ENCODE data around the gene SLC22A2.

DNA sequence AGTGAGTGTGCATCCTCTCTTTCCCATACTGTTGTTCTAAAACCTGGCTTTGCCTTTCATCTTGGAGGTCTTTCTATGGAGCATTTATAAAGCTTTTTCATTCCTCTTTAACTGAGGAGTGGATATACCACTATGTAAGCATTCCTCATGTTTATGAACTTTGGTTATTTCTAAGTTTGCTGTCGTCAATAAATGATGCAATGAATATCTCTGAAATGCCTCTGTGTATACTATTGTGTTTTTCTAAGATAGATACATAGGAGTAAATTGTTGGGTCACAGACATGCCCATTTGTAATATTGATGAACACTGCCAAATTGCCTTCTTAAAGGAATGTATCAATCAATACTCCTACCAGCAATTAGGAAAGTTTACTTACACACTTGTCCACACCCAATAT lies 53.9 kb downstream of the SLC22A2 start:
- TF ChIP-seq, protein P1, sequence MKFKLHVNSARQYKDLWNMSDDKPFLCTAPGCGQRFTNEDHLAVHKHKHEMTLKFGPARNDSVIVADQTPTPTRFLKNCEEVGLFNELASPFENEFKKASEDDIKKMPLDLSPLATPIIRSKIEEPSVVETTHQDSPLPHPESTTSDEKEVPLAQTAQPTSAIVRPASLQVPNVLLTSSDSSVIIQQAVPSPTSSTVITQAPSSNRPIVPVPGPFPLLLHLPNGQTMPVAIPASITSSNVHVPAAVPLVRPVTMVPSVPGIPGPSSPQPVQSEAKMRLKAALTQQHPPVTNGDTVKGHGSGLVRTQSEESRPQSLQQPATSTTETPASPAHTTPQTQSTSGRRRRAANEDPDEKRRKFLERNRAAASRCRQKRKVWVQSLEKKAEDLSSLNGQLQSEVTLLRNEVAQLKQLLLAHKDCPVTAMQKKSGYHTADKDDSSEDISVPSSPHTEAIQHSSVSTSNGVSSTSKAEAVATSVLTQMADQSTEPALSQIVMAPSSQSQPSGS (CRISPR knock-in tag; IDR thresholded peaks at IDR 0.05; ENCODE audit: borderline replicate concordance, low read depth) = no peak
- TF ChIP-seq TEAD4 (CRISPR knock-in tag; IDR thresholded peaks at IDR 0.05) = no peak
